ENCODE measurements around the gene MAP3K4.

MAP3K4 gene

GRCh38 chr6:161033667-161034066 is 42.1 kb downstream of the MAP3K4 start:
- Histone ChIP-seq H3K36me3 (ENCODE audit: insufficient read depth, low read length) (peaks cover 3% of the 10 kb centered on the region), H3K27me3 (ENCODE audit: control insufficient read depth in 1 of 2, insufficient read depth in 2 of 2, low read length in 2 of 2) (no peaks in the 10 kb centered on the region), H3K9me3 (ENCODE audit: low read length) (no peaks in the 10 kb centered on the region), H3K9ac (ENCODE audit: low read length) (no peak overlapping the region), H3K27ac (ENCODE audit: low read depth, low read length) (no peak overlapping the region), H3K4me1 (ENCODE audit: insufficient read depth, low read length) (peaks cover 29% of the 10 kb centered on the region), H3K4me3 (ENCODE audit: low read depth in 1 of 2, low read length in 2 of 2) (no peak overlapping the region)

GRCh38 chr6:161035182-161035980 is 43.8 kb downstream of the MAP3K4 start:
- peaks cover 24% of the 10 kb centered on the region for H3K4me1 ChIP-seq (ENCODE audit: insufficient read depth, low read length)
- H3K9ac ChIP-seq (ENCODE audit: low read length) = no peak overlapping the region
- H3K36me3 ChIP-seq (ENCODE audit: insufficient read depth, low read length) = peaks cover 3% of the 10 kb centered on the region
- H3K9me3 ChIP-seq (ENCODE audit: low read length) = no peaks in the 10 kb centered on the region
- H3K27ac ChIP-seq (ENCODE audit: low read depth, low read length) = no peak overlapping the region
- H3K4me3 ChIP-seq (ENCODE audit: low read depth in 1 of 2, low read length in 2 of 2) = no peak overlapping the region
- H3K27me3 ChIP-seq (ENCODE audit: control insufficient read depth in 1 of 2, insufficient read depth in 2 of 2, low read length in 2 of 2) = no peaks in the 10 kb centered on the region

GRCh38 chr6:161035981-161036263 is 44.4 kb downstream of the MAP3K4 start:
- H3K36me3 ChIP-seq (ENCODE audit: insufficient read depth, low read length) = peaks cover 3% of the 10 kb centered on the region

DNA sequence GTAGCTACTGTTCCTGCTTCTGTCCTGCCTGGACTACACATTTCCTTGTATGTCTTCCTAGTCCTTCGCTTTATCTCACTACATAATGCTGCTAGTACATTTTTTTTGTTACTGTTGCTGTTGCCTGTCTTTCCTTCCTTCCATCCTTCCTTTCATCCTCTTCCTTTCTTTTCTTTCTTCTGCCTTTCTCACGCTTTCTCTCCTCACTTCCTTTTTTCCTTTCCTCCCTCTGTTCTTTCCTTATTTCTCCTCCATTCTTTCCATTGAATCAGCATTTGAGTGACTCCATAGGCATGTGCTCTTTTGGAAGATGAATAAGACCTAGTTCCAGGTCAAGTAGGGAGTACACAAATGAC is 46.3 kb downstream of the MAP3K4 start:
- peaks cover 3% of the 10 kb centered on the region for H3K36me3 ChIP-seq (ENCODE audit: insufficient read depth, low read length)
- H3K4me1 ChIP-seq (ENCODE audit: insufficient read depth, low read length) = peaks cover 15% of the 10 kb centered on the region
- no peaks in the 10 kb centered on the region for H3K9me3 ChIP-seq (ENCODE audit: low read length)
- no peaks in the 10 kb centered on the region for H3K27me3 ChIP-seq (ENCODE audit: control insufficient read depth in 1 of 2, insufficient read depth in 2 of 2, low read length in 2 of 2)
- no peak overlapping the region for H3K4me3 ChIP-seq (ENCODE audit: low read depth in 1 of 2, low read length in 2 of 2)
- no peak overlapping the region for H3K27ac ChIP-seq (ENCODE audit: low read depth, low read length)
- no peak overlapping the region for H3K9ac ChIP-seq (ENCODE audit: low read length)

More at GRCh38 chr6:161035981-161036263, 44.4 kb downstream of the MAP3K4 start:
- Histone ChIP-seq H3K4me3 (ENCODE audit: low read depth in 1 of 2, low read length in 2 of 2) (no peak overlapping the region), H3K27ac (ENCODE audit: low read depth, low read length) (no peak overlapping the region), H3K4me1 (ENCODE audit: insufficient read depth, low read length) (peaks cover 22% of the 10 kb centered on the region), H3K27me3 (ENCODE audit: control insufficient read depth in 1 of 2, insufficient read depth in 2 of 2, low read length in 2 of 2) (no peaks in the 10 kb centered on the region), H3K9ac (ENCODE audit: low read length) (no peak overlapping the region), H3K9me3 (ENCODE audit: low read length) (no peaks in the 10 kb centered on the region)

DNA sequence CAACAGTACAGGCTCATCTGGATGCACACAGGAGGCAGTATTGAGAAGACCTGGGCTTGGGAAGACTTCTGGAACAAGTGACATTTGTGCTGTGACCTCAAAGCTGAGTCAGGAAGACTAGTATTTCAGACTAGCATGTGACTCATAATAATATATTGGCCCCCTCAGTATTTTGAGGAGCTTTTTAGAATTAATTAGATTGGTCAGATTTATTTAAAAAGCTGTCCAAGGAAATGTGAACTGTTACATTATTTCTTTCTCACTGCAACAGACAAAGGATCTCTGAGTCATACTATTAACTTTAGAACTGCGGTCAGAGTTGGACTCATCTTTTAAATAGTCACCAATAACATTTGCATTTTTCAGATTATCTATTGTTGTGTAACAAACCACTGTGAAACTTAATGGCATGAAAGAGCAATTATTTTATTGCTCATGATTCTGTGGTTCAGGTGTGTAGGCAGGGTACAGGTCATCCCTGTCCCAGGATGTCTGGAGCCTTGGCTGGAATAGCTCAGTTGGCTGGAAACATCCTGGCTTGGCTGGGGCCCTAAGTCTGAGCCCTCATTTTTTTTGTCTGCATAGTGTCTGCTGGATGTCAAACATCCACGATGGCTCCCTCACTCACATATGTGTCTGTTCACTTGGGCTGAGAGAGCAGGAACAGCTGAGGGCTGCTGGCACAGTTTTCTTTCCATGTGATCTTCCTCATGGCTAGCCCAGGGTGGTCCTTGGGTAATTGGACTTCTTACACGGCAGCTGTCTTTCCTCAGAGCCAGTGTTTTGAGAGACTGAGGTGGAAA is 46.9 kb downstream of the MAP3K4 start:
- peaks cover 15% of the 10 kb centered on the region for H3K4me1 ChIP-seq (ENCODE audit: insufficient read depth, low read length)
- peak overlapping the region; percentile 27 for H3K27ac ChIP-seq (ENCODE audit: low read depth, low read length)
- peaks cover 3% of the 10 kb centered on the region for H3K36me3 ChIP-seq (ENCODE audit: insufficient read depth, low read length)
- H3K27me3 ChIP-seq (ENCODE audit: control insufficient read depth in 1 of 2, insufficient read depth in 2 of 2, low read length in 2 of 2) = no peaks in the 10 kb centered on the region
- H3K9ac ChIP-seq (ENCODE audit: low read length) = no peak overlapping the region
- no peak overlapping the region for H3K4me3 ChIP-seq (ENCODE audit: low read depth in 1 of 2, low read length in 2 of 2)
- H3K9me3 ChIP-seq (ENCODE audit: low read length) = no peaks in the 10 kb centered on the region

DNA sequence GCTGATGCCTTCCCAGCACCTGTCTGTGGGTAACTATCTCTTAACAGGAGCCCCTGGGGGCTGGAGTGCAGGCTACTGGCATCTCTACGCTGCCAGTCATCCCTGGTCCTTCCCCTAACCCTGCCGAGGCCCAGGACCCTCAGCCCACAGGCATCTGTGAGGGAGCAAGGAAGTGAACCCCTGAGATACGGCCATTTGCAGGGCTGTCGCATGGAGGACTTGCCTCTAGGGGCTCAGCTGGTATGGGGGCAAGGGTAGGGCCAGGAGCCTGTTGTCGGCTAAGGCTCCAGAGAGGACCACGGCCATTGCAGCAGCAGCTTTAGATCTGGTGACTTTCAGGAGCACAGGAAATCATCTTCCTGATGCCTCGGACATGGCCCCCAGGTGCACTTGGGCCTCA is 49.7 kb downstream of the MAP3K4 start:
- peaks cover 15% of the 10 kb centered on the region for H3K4me1 ChIP-seq (ENCODE audit: insufficient read depth, low read length)
- no peaks in the 10 kb centered on the region for H3K9me3 ChIP-seq (ENCODE audit: low read length)
- no peak overlapping the region for H3K4me3 ChIP-seq (ENCODE audit: low read depth in 1 of 2, low read length in 2 of 2)
- H3K27me3 ChIP-seq (ENCODE audit: control insufficient read depth in 1 of 2, insufficient read depth in 2 of 2, low read length in 2 of 2) = no peaks in the 10 kb centered on the region
- H3K36me3 ChIP-seq (ENCODE audit: insufficient read depth, low read length) = no peaks in the 10 kb centered on the region
- no peak overlapping the region for H3K27ac ChIP-seq (ENCODE audit: low read depth, low read length)
- no peak overlapping the region for H3K9ac ChIP-seq (ENCODE audit: low read length)

DNA sequence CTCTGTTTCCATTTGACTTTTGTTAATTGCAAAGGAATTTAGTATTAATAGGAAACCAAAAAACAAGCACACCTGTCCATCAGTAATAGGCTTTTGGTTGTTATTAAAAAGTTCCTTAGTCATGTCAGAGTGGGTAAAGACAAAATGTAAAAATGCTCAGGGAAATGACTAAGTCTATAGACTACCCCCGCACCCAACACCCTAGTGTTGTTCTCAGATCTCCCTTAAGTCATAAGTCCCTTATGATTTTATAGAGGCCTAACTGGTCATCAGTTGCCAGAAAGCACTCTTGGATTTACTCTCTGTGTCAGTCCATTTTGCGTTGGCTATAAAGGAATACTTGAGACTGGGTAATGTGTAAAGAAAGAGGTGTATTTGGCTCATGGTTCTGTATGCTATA is 52.8 kb downstream of the MAP3K4 start:
- H3K9ac ChIP-seq (ENCODE audit: low read length) = no peak overlapping the region
- H3K27me3 ChIP-seq (ENCODE audit: control insufficient read depth in 1 of 2, insufficient read depth in 2 of 2, low read length in 2 of 2) = no peaks in the 10 kb centered on the region
- no peaks in the 10 kb centered on the region for H3K36me3 ChIP-seq (ENCODE audit: insufficient read depth, low read length)
- H3K4me1 ChIP-seq (ENCODE audit: insufficient read depth, low read length) = peaks cover under 1% of the 10 kb centered on the region
- no peak overlapping the region for H3K4me3 ChIP-seq (ENCODE audit: low read depth in 1 of 2, low read length in 2 of 2)
- no peaks in the 10 kb centered on the region for H3K9me3 ChIP-seq (ENCODE audit: low read length)
- no peak overlapping the region for H3K27ac ChIP-seq (ENCODE audit: low read depth, low read length)

DNA sequence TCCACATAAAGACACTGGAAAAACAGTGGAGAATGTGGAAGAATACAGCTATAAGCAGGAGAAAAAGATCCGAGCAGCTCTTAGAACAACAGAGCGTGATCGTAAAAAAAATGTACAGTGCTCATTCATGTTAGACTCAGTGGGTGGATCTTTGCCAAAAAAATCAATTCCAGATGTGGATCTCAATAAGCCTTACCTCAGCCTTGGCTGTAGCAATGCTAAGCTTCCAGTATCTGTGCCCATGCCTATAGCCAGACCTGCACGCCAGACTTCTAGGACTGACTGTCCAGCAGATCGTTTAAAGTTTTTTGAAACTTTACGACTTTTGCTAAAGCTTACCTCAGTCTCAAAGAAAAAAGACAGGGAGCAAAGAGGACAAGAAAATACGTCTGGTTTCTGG is 57.1 kb downstream of the MAP3K4 start:
- H3K4me3 ChIP-seq (ENCODE audit: low read depth in 1 of 2, low read length in 2 of 2) = no peak overlapping the region
- H3K9me3 ChIP-seq (ENCODE audit: low read length) = no peaks in the 10 kb centered on the region
- H3K9ac ChIP-seq (ENCODE audit: low read length) = no peak overlapping the region
- no peaks in the 10 kb centered on the region for H3K4me1 ChIP-seq (ENCODE audit: insufficient read depth, low read length)
- no peak overlapping the region for H3K27ac ChIP-seq (ENCODE audit: low read depth, low read length)
- H3K36me3 ChIP-seq (ENCODE audit: insufficient read depth, low read length) = no peaks in the 10 kb centered on the region
- no peaks in the 10 kb centered on the region for H3K27me3 ChIP-seq (ENCODE audit: control insufficient read depth in 1 of 2, insufficient read depth in 2 of 2, low read length in 2 of 2)

- Histone ChIP-seq H3K4me1 (ENCODE audit: insufficient read depth, low read length) (no peaks in the 10 kb centered on the region), H3K27me3 (ENCODE audit: control insufficient read depth in 1 of 2, insufficient read depth in 2 of 2, low read length in 2 of 2) (no peaks in the 10 kb centered on the region), H3K9ac (ENCODE audit: low read length) (no peak overlapping the region), H3K36me3 (ENCODE audit: insufficient read depth, low read length) (no peaks in the 10 kb centered on the region), H3K27ac (ENCODE audit: low read depth, low read length) (no peak overlapping the region), H3K9me3 (ENCODE audit: low read length) (no peaks in the 10 kb centered on the region), H3K4me3 (ENCODE audit: low read depth in 1 of 2, low read length in 2 of 2) (no peak overlapping the region)
These were observed 58.7 kb downstream of the MAP3K4 start for GRCh38 chr6:161050134-161050765.

DNA sequence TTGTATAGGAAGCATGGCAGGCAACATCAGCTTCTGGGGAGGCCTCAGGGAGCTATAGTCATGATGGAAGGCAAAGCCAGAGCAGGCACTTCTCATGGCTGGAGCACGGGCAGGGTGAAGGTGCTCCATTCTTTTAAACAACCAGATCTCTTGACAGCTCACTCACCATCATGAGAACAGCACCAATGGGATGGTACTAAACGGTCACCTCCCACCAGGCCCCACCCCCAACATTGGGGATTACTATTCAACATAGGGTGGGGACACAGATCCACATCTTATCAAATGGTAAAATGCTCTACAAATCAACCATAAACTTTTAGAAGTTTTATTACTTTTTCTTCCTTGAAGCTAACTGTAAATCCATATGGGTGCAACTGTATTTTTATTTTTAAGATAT is 61.5 kb downstream of the MAP3K4 start:
- no peaks in the 10 kb centered on the region for H3K4me1 ChIP-seq (ENCODE audit: insufficient read depth, low read length)
- no peak overlapping the region for H3K4me3 ChIP-seq (ENCODE audit: low read depth in 1 of 2, low read length in 2 of 2)
- no peak overlapping the region for H3K27ac ChIP-seq (ENCODE audit: low read depth, low read length)
- H3K9me3 ChIP-seq (ENCODE audit: low read length) = no peaks in the 10 kb centered on the region
- no peaks in the 10 kb centered on the region for H3K36me3 ChIP-seq (ENCODE audit: insufficient read depth, low read length)
- no peaks in the 10 kb centered on the region for H3K27me3 ChIP-seq (ENCODE audit: control insufficient read depth in 1 of 2, insufficient read depth in 2 of 2, low read length in 2 of 2)
- H3K9ac ChIP-seq (ENCODE audit: low read length) = no peak overlapping the region

- H3K27me3 ChIP-seq (ENCODE audit: control insufficient read depth in 1 of 2, insufficient read depth in 2 of 2, low read length in 2 of 2) = no peaks in the 10 kb centered on the region
- H3K9ac ChIP-seq (ENCODE audit: low read length) = no peak overlapping the region
- H3K9me3 ChIP-seq (ENCODE audit: low read length) = no peaks in the 10 kb centered on the region
- H3K27ac ChIP-seq (ENCODE audit: low read depth, low read length) = no peak overlapping the region
- no peak overlapping the region for H3K4me3 ChIP-seq (ENCODE audit: low read depth in 1 of 2, low read length in 2 of 2)
- no peaks in the 10 kb centered on the region for H3K4me1 ChIP-seq (ENCODE audit: insufficient read depth, low read length)
- H3K36me3 ChIP-seq (ENCODE audit: insufficient read depth, low read length) = no peaks in the 10 kb centered on the region
These were observed 63.3 kb downstream of the MAP3K4 start for GRCh38 chr6:161054876-161055275.

Data from muscle layer of colon (tissue), 2 donors.